HG02610 (cell line): ENCODE data around the gene KCNG1.

Experiments
- ATAC-seq: cut with Tn5 transposase; IDR thresholded peaks from one replicate; pipeline ENCODE4 v1.9.1; 2021; ENCODE audit warnings: mild to moderate bottlenecking, moderate library complexity; ENCODE audit not compliant: unreplicated experiment

KCNG1 gene

GRCh38 chr20:50957276-50957675, 65.6 kb downstream of the KCNG1 start:
- ATAC-seq: no peak

- no peak for ATAC-seq
Measured at GRCh38 chr20:50953821-50954220, 69.1 kb downstream of the KCNG1 start.
